H1 (cell line): ENCODE measurements around the gene PLA1A. TPM values are rescaled to one million over a fixed set of nuclear protein-coding genes. Genes with fewer than 3 reads are reported as not detected.

Experiments
- ASH2L ChIP-seq: fragments of 200-600, 300-600 bp; sonication (generic); IDR thresholded peaks from one replicate; pipeline ENCODE4 v1.7.1; 2017; ENCODE audit warnings: low read length
- ATF2 ChIP-seq: IDR thresholded peaks from 2 replicates; pipeline ENCODE4 v1.6.1; 2012; ENCODE audit warnings: low read length, inconsistent platforms
- BACH1 ChIP-seq: IDR thresholded peaks from 2 replicates; pipeline ENCODE4 v1.6.1; 2012; ENCODE audit warnings: low read length, improper control_type of control experiment
- HDAC6 ChIP-seq: IDR thresholded peaks from one replicate; pipeline ENCODE4 v1.7.1; 2012; ENCODE audit warnings: low read depth, mild to moderate bottlenecking, inconsistent platforms, low read length, moderate library complexity
- KDM1A ChIP-seq: fragments of 200-600, 300-600 bp; sonication (generic); IDR thresholded peaks from 2 replicates; pipeline ENCODE4 v1.7.1; 2016; ENCODE audit warnings: mild to moderate bottlenecking, low read length, borderline replicate concordance
- PHF8 ChIP-seq: fragments of 200-600 bp; sonication (generic); conservative IDR thresholded peaks from 2 replicates; pipeline ENCODE4 v1.7.1; 2012; ENCODE audit warnings: low read depth, mild to moderate bottlenecking, inconsistent platforms, low read length, moderate library complexity
- POLR2A ChIP-seq, 2 experiments: IDR thresholded peaks; 1 replicate in 1 of 2; 2 replicates in 1 of 2; pipeline ENCODE4 v1.6.1; 2011; ENCODE audit warnings: low read depth in 2 of 2, low read length in 2 of 2, mild to moderate bottlenecking in 2 of 2; ENCODE audit errors: control extremely low read depth in 1 of 2
- POLR2AphosphoS5 ChIP-seq: IDR thresholded peaks from 2 replicates; pipeline ENCODE4 v1.6.1; 2011; ENCODE audit warnings: low read depth, low read length
- USF2 ChIP-seq: IDR thresholded peaks from 2 replicates; pipeline ENCODE4 v1.6.1; 2011; ENCODE audit warnings: low read length, improper control_type of control experiment
- polyA plus RNA-seq, 7 experiments: library from polyadenylated mRNA; depleted of rRNA in 3 of 7; stranded (reverse) in 5 of 7; unstranded in 2 of 7; fragments of >200 nt in 5 of 7; fragments of 200-250 nt in 2 of 7; gene quantifications; 1 replicate in 5 of 7; 2 replicates in 1 of 7; 4 replicates in 1 of 7; pipeline versions ENCODE4 v1.2.1 to v1.2.3, GENCODE V29; 2011 to 2013; ENCODE audit warnings: missing spikeins in 2 of 7, mixed read lengths in 2 of 7
- total RNA-seq: library from RNA; stranded (reverse); fragmentation: NEBNext Ultra II Directional; extraction: Animal tissue kit (Norgen Biotek cat#: 25700); gene quantifications from 2 replicates; pipeline ENCODE4 v1.2.1, GENCODE V29; 2021

The PLA1A gene
- total and polyA plus RNA-seq, 2 of the 8 experiments (the other 6 are each of a cell fraction or from before 2014, with no cell fraction given) = not detected

- TF ChIP-seq ATF2 (no peak), POLR2A (IDR thresholded peaks at IDR 0.05; ENCODE audit: control extremely low read depth in 1 of 2, low read depth in 2 of 2, low read length in 2 of 2) (no peak), ASH2L (no peak), BACH1 (no peak), KDM1A (no peak), USF2 (no peak), POLR2AphosphoS5 (no peak), PHF8 (no peak), HDAC6 (no peak)
- TF ChIP-seq, all 59 proteins: peak for 0
Measured at GRCh38 chr3:119601154-119601553, 3.5 kb downstream of the PLA1A start (continued).
